IPS-NIHi11 (cell line): Measurements from ENCODE around the gene WASHC3.

Experiments
- DNase-seq: peaks from one replicate; pipeline ENCODE4 v3.0.0; 2012; ENCODE audit warnings: mixed read lengths, low spot score

WASHC3 gene

DNA sequence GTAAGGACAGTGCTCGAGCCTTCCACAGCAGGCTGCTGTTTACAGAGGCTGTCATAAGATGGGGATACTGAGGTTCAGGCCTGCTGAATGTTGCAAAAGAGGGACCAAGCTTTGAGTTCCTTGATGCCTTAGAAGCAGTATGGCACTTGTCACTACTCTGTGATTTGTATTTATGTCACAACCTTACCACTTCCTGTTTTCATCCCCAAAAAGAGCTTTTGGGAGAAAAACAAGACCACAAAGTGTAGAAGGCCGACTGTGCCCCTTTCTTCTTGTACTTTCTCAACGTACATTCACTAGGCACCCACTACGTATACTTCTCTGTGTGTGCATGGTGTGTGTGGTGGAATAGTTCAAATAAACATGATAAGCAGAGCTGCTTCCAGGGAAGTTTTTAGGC, 94.3 kb downstream of the WASHC3 start:
- no peak for DNase-seq

GRCh38 chr12:101966496-101966895, 95.3 kb downstream of the WASHC3 start:
- no peak for DNase-seq

DNA sequence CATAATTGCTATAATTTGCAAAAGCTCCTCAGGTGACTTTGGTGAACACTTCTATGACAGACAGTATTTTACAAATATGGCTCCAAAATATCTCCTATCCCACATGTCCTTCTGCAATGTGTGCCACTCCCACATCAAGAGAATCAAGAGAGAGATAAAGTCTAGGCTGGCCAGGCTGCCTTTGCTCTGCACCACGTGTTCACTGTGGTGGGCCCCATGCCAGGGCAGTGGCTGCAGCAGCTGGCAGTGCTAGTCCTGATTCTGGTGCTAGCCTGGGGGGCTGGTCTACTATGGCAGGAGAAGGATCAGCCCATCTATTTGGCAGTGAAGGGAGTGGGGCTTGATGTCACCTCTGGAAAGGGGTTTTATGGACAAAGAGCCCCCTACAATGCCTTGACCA, 98.1 kb downstream of the WASHC3 start:
- DNase-seq = no peak
